ENCODE results near the gene OPTN.
A peak's percentile ranks its signal among the peaks of the same experiment; 100 is the strongest.

OPTN gene

DNA sequence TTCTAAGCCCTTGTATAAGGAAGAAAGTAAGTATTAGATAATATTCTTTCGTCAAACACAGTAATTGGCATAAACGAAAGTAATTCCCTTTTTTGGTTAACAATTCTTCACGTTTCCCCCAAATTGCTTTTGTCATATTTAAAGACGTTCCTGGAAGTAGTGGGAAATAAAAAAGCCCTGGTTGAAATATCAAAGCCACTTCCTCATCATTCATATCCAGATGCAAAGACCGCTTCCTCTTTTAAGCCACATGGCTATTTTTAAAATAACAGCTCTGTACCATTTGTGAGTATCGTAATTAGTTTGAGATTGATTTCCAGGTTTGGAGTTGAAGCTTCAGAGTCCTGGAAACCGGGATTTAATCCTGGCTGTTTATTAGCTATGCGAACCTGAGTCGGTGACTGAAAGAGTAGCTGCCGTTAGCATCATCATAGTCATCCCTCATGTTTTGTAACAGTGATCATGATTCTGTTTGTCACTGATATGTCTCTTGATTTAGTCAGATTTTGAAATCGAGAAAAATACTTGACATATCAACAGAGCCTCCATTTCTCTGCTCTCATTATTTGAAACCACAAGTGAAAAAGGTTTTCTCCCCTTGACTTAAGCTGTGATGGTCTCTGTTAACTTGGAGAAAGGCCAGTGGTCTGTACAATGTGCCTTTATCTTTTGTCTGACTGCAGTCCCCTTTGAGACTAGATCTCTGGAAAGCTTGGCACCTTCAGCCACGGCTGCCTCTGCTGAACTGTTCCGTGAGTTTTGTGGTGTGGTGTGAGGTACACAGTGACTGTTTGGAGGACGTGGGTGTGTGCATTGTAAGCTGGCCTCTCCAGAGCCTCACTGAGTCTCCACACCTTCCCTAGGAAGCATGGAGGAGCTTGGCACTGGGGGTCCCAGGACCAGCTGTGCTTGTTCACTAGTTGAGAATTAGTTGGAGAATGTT is 18.1 kb downstream of the OPTN start:
- Histone ChIP-seq H3K4me3 (peak overlapping the region; percentile 36; the same call in 1 of the 2 replicates), H3K27ac (peak overlapping the region; percentile 55), H3K9me3 (no peaks in the 10 kb centered on the region), H3K4me1 (peaks cover 33% of the 10 kb centered on the region), H3K36me3 (peaks cover 53% of the 10 kb centered on the region), H4K20me1 (no peaks in the 10 kb centered on the region), H3K4me2 (peak overlapping the region; percentile 78), H3K27me3 (no peaks in the 10 kb centered on the region), H3K9ac (peak overlapping the region; percentile 3; the same call in 1 of the 2 replicates)
- no peak for TF ChIP-seq Cebpa-rat (IDR thresholded peaks at IDR 0.05)

DNA sequence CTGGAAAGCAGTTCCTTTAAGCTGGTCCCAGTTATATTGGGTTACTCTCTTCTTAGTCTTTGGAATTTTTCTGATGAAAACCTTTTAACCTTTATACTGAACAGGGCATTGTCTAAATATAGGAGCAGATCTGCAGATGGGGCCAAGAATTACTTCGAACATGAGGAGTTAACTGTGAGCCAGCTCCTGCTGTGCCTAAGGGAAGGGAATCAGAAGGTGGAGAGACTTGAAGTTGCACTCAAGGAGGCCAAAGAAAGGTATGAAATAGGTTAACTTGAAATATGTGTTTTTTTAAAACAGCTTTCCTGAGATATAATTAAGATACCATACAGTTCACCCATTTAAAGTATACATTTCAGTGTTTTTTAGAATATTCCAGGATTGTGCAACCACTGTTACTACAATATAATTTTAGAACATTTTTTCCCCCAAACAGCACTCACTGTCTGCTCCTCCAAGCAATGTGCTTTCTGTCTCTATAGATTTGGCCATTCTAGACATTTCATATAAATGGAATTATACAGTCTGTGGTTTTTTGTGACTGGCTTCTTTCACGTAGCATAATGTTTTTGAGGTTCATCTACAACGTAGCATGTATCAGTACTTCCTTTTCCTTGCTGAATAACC is 18.9 kb downstream of the OPTN start:
- Histone ChIP-seq H3K9ac (no peak overlapping the region; the same call in 1 of the 2 replicates), H3K27ac (peak overlapping the region; percentile 55; the same call in 1 of the 2 replicates), H3K4me3 (no peak overlapping the region), H3K9me3 (no peaks in the 10 kb centered on the region), H3K27me3 (no peaks in the 10 kb centered on the region), H3K36me3 (peaks cover 53% of the 10 kb centered on the region), H3K4me1 (peaks cover 33% of the 10 kb centered on the region), H4K20me1 (no peaks in the 10 kb centered on the region), H3K4me2 (peak overlapping the region; percentile 78)
- no peak for TF ChIP-seq Cebpa-rat (IDR thresholded peaks at IDR 0.05)

DNA sequence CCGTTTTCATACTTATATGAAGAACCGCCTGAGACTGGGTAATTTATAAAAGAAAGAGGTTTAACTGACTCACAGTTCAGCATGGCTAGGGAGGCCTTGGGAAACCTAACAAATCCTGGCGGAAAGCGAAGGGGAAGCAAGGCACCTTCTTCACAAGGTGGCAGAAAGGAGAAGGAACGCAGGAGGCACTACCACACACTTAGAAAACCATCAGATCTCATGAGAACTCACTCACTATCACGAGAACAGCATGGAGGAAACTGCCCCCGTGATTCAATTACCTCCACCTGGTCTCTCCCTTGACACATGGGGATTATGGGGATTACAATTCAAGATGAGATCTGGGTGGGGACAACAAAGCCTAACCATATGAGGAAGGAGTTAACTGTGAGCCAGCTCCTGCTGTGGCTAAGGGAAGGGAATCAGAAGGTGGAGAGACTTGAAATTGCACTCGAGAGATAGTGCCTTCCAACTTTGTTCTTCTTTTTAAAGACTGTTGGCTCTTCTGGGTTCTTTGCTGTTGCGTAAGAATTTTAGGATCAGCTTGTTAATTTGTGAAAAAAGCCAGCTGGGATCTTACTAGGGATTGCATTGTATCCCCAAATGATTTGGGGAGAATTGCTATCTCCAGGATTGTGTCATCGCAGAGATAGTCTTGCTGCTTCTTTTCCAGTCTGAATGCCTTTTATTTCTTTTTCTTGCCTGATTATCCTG is 21.0 kb downstream of the OPTN start:
- H3K4me2 ChIP-seq = no peak overlapping the region
- H3K4me1 ChIP-seq = peaks cover 30% of the 10 kb centered on the region
- TF ChIP-seq Cebpa-rat (IDR thresholded peaks at IDR 0.05) = 0 out of 2 replicates have a peak, but pooled peaks have one; percentile 40
- H3K36me3 ChIP-seq = peaks cover 51% of the 10 kb centered on the region
- H4K20me1 ChIP-seq = no peaks in the 10 kb centered on the region
- H3K9me3 ChIP-seq = no peaks in the 10 kb centered on the region
- no peak overlapping the region for H3K9ac ChIP-seq
- H3K4me3 ChIP-seq = no peak overlapping the region
- no peaks in the 10 kb centered on the region for H3K27me3 ChIP-seq
- H3K27ac ChIP-seq = no peak overlapping the region

DNA sequence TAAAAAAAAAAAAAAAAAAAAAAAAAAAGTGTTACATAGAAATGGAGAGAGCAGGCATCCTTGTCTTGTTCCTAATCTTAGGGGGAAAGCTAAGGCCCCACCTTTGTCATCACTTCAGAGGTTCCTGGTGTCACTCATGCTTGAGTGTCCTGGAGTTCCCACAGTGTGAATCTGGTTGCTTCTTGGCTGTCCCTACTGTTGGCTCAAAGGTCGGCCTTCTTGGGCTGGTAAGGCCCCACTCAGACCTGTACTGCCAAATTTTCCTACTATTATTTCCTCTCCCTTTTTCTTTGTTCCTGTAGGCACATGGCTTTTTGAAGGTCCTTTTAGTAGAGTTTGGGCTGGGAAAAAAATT is 21.5 kb downstream of the OPTN start:
- TF ChIP-seq Cebpa-rat (IDR thresholded peaks at IDR 0.05) = no peak
- no peak overlapping the region for H3K27ac ChIP-seq
- no peak overlapping the region for H3K4me2 ChIP-seq
- H3K9me3 ChIP-seq = no peaks in the 10 kb centered on the region
- H3K9ac ChIP-seq = no peak overlapping the region
- H3K36me3 ChIP-seq = peaks cover 48% of the 10 kb centered on the region
- H3K4me3 ChIP-seq = no peak overlapping the region
- H3K27me3 ChIP-seq = no peaks in the 10 kb centered on the region
- H3K4me1 ChIP-seq = peaks cover 24% of the 10 kb centered on the region
- no peaks in the 10 kb centered on the region for H4K20me1 ChIP-seq

- TF ChIP-seq Cebpa-rat (IDR thresholded peaks at IDR 0.05) = no peak
These were observed 36.7 kb downstream of the OPTN start for GRCh38 chr10:13136651-13137050.

GRCh38 chr10:13139150-13139549 is 39.2 kb downstream of the OPTN start:
- H3K4me3 ChIP-seq = no peak overlapping the region
- H3K4me1 ChIP-seq = no peaks in the 10 kb centered on the region
- H3K4me2 ChIP-seq = no peak overlapping the region
- peaks cover 31% of the 10 kb centered on the region for H3K36me3 ChIP-seq
- no peaks in the 10 kb centered on the region for H3K27me3 ChIP-seq
- H3K27ac ChIP-seq = no peak overlapping the region
- no peak overlapping the region for H3K9ac ChIP-seq
- H4K20me1 ChIP-seq = no peaks in the 10 kb centered on the region
- no peaks in the 10 kb centered on the region for H3K9me3 ChIP-seq
- no peak for TF ChIP-seq Cebpa-rat (IDR thresholded peaks at IDR 0.05)

More at GRCh38 chr10:13136651-13137050, 36.7 kb downstream of the OPTN start:
- Histone ChIP-seq H3K36me3 (peaks cover 53% of the 10 kb centered on the region), H3K27me3 (no peaks in the 10 kb centered on the region), H3K4me1 (no peaks in the 10 kb centered on the region), H4K20me1 (no peaks in the 10 kb centered on the region), H3K9me3 (no peaks in the 10 kb centered on the region), H3K27ac (no peak overlapping the region), H3K4me2 (no peak overlapping the region), H3K4me3 (no peak overlapping the region), H3K9ac (no peak overlapping the region)

- peaks cover 26% of the 10 kb centered on the region for H3K36me3 ChIP-seq
- H3K9ac ChIP-seq = no peak overlapping the region
- no peak overlapping the region for H3K4me2 ChIP-seq
- no peaks in the 10 kb centered on the region for H3K4me1 ChIP-seq
- H4K20me1 ChIP-seq = no peaks in the 10 kb centered on the region
- no peaks in the 10 kb centered on the region for H3K9me3 ChIP-seq
- no peak overlapping the region for H3K4me3 ChIP-seq
- no peak for TF ChIP-seq Cebpa-rat (IDR thresholded peaks at IDR 0.05)
- no peak overlapping the region for H3K27ac ChIP-seq
- H3K27me3 ChIP-seq = no peaks in the 10 kb centered on the region
These were observed 39.7 kb downstream of the OPTN start for GRCh38 chr10:13139676-13140075.

GRCh38 chr10:13140627-13141190 is 40.7 kb downstream of the OPTN start:
- Histone ChIP-seq H3K9me3 (no peaks in the 10 kb centered on the region), H3K27ac (no peak overlapping the region), H3K4me2 (no peak overlapping the region), H3K9ac (no peak overlapping the region), H3K36me3 (peaks cover 15% of the 10 kb centered on the region), H3K4me1 (no peaks in the 10 kb centered on the region), H3K27me3 (no peaks in the 10 kb centered on the region), H4K20me1 (no peaks in the 10 kb centered on the region), H3K4me3 (no peak overlapping the region)
- TF ChIP-seq Cebpa-rat (IDR thresholded peaks at IDR 0.05) = no peak

DNA sequence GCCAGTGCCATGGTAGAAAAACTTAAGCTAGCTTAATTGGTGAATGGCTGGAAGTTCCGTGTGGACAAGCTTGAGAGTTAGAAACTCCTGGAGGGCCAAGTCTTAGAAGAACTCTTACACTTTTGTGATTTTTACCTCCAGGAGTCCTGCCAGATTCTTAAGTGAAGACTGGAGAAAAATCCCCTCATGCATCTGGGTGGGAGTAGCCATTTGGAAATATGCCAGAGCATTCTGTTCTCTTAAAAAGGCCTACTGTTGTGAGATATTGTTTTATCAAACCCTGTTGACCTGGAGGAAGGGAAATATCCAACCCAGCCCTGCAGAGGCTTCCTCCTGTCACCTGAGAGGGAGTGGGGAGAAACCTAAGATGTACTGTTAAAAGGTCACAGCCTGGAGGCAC is 43.8 kb downstream of the OPTN start:
- Histone ChIP-seq H3K9ac (no peak overlapping the region), H3K4me3 (no peak overlapping the region), H3K4me1 (no peaks in the 10 kb centered on the region), H3K36me3 (no peaks in the 10 kb centered on the region), H4K20me1 (no peaks in the 10 kb centered on the region), H3K9me3 (no peaks in the 10 kb centered on the region; the same call in 1 of the 2 replicates), H3K27me3 (no peaks in the 10 kb centered on the region), H3K27ac (no peak overlapping the region), H3K4me2 (no peak overlapping the region)
- TF ChIP-seq Cebpa-rat (IDR thresholded peaks at IDR 0.05) = no peak

All from BLaER1 (cell line).